ENCODE results near the gene RDX. TPM values are rescaled to one million over a fixed set of nuclear protein-coding genes. Genes with fewer than 3 reads are reported as not detected.
A peak's percentile ranks its signal among the peaks of the same experiment; 100 is the strongest.

Gene RDX
- total RNA-seq, 1 donor from 2014 or later, result 149 TPM

GRCh38 chr11:110153474-110153873, 142.9 kb downstream of the RDX start:
- no peak overlapping the region for H3K27ac Mint-ChIP-seq (ENCODE audit: unreplicated experiment)
- no peak for TF ChIP-seq CTCF (IDR thresholded peaks at IDR 0.05)

GRCh38 chr11:110152199-110152598, 144.2 kb downstream of the RDX start:
- Mint-ChIP-seq H3K36me3 (ENCODE audit: low read depth) (peaks cover 1% of the 10 kb centered on the region), H3K27me3 (ENCODE audit: low read depth) (no peaks in the 10 kb centered on the region), H3K9me3 (ENCODE audit: low read depth) (no peaks in the 10 kb centered on the region), H3K4me1 (ENCODE audit: low read depth) (peaks cover 23% of the 10 kb centered on the region), H3K4me3 (ENCODE audit: unreplicated experiment) (no peak overlapping the region), H3K27ac (ENCODE audit: unreplicated experiment) (no peak overlapping the region)
- no peak for TF ChIP-seq CTCF (IDR thresholded peaks at IDR 0.05)
- DNase-seq (ENCODE audit: low spot score), result no peak

More at GRCh38 chr11:110153474-110153873, 142.9 kb downstream of the RDX start:
- Mint-ChIP-seq H3K9me3 (ENCODE audit: low read depth) (no peaks in the 10 kb centered on the region), H3K36me3 (ENCODE audit: low read depth) (peaks cover 4% of the 10 kb centered on the region), H3K27me3 (ENCODE audit: low read depth) (no peaks in the 10 kb centered on the region), H3K4me3 (ENCODE audit: unreplicated experiment) (no peak overlapping the region), H3K4me1 (ENCODE audit: low read depth) (peaks cover 12% of the 10 kb centered on the region)
- DNase-seq (ENCODE audit: low spot score), result no peak

- Mint-ChIP-seq H3K9me3 (ENCODE audit: low read depth) (no peaks in the 10 kb centered on the region), H3K4me1 (ENCODE audit: low read depth) (peaks cover 25% of the 10 kb centered on the region), H3K36me3 (ENCODE audit: low read depth) (peaks cover 1% of the 10 kb centered on the region), H3K4me3 (ENCODE audit: unreplicated experiment) (no peak overlapping the region), H3K27me3 (ENCODE audit: low read depth) (no peaks in the 10 kb centered on the region), H3K27ac (ENCODE audit: unreplicated experiment) (no peak overlapping the region)
- TF ChIP-seq CTCF (IDR thresholded peaks at IDR 0.05), result no peak
- no peak for DNase-seq (ENCODE audit: low spot score)
These were observed 147.4 kb downstream of the RDX start for GRCh38 chr11:110148775-110149744.

GRCh38 chr11:110147962-110148709, 148.3 kb downstream of the RDX start:
- Mint-ChIP-seq H3K4me1 (ENCODE audit: low read depth) (peaks cover 25% of the 10 kb centered on the region), H3K27me3 (ENCODE audit: low read depth) (no peaks in the 10 kb centered on the region), H3K36me3 (ENCODE audit: low read depth) (no peaks in the 10 kb centered on the region), H3K9me3 (ENCODE audit: low read depth) (no peaks in the 10 kb centered on the region), H3K27ac (ENCODE audit: unreplicated experiment) (peak overlapping the region; percentile 63), H3K4me3 (ENCODE audit: unreplicated experiment) (no peak overlapping the region)
- DNase-seq (ENCODE audit: low spot score), result no peak
- no peak for TF ChIP-seq CTCF (IDR thresholded peaks at IDR 0.05)

- Mint-ChIP-seq H3K27me3 (ENCODE audit: low read depth) (no peaks in the 10 kb centered on the region), H3K27ac (ENCODE audit: unreplicated experiment) (no peak overlapping the region), H3K4me1 (ENCODE audit: low read depth) (no peaks in the 10 kb centered on the region), H3K4me3 (ENCODE audit: unreplicated experiment) (no peak overlapping the region), H3K9me3 (ENCODE audit: low read depth) (no peaks in the 10 kb centered on the region), H3K36me3 (ENCODE audit: low read depth) (peaks cover 2% of the 10 kb centered on the region)
- no peak for DNase-seq (ENCODE audit: low spot score)
- TF ChIP-seq CTCF (IDR thresholded peaks at IDR 0.05), result no peak
These were observed 154.6 kb downstream of the RDX start for GRCh38 chr11:110141812-110142211.
